Neural cell (in vitro differentiated cells): Measurements from ENCODE around the gene KMT2D.

Source experiments
- EP300 ChIP-seq: fragments of 450-650 bp; conservative IDR thresholded peaks from 2 replicates; pipeline ENCODE4 v1.6.1; 2014; ENCODE audit warnings: antibody characterized with exemption, mild to moderate bottlenecking, moderate library complexity; ENCODE audit not compliant: poor library complexity, severe bottlenecking
- EZH2 ChIP-seq: fragments of 200-600, 300-800 bp; shearing (Covaris generic), sonication (generic); IDR thresholded peaks from 2 replicates; pipeline ENCODE4 v1.6.1; 2014; ENCODE audit warnings: antibody characterized with exemption, low read length, borderline replicate concordance, mild to moderate bottlenecking; ENCODE audit not compliant: insufficient read depth, poor library complexity, severe bottlenecking
- MXI1 ChIP-seq: fragments of 450-650 bp; conservative IDR thresholded peaks from 2 replicates; pipeline ENCODE4 v1.6.1; 2014; ENCODE audit warnings: antibody characterized with exemption, mild to moderate bottlenecking; ENCODE audit not compliant: poor library complexity, severe bottlenecking
- POLR2AphosphoS5 ChIP-seq: IDR thresholded peaks from 2 replicates; pipeline ENCODE4 v1.6.1; 2012
- RAD21 ChIP-seq: fragments of 450-650 bp; conservative IDR thresholded peaks from 2 replicates; pipeline ENCODE4 v1.6.1; 2014; ENCODE audit warnings: antibody characterized with exemption, mild to moderate bottlenecking, moderate library complexity
- SMC3 ChIP-seq: fragments of 450-650 bp; conservative IDR thresholded peaks from 2 replicates; pipeline ENCODE4 v1.6.1; 2014; ENCODE audit warnings: antibody characterized with exemption, mild to moderate bottlenecking, moderate library complexity; ENCODE audit not compliant: poor library complexity
- TAF1 ChIP-seq: IDR thresholded peaks from 2 replicates; pipeline ENCODE4 v1.6.1; 2012; ENCODE audit warnings: low read depth
- TF ChIP-seq, protein P1 (sequence below): IDR thresholded peaks from 2 replicates; pipeline ENCODE4 v1.6.1; 2012; ENCODE audit warnings: borderline replicate concordance
- TF ChIP-seq, protein P2 (sequence below): fragments of 450-650 bp; IDR thresholded peaks from 2 replicates; pipeline ENCODE4 v1.5.1; 2014; ENCODE audit warnings: antibody characterized with exemption, mild to moderate bottlenecking, moderate library complexity; ENCODE audit not compliant: poor library complexity, severe bottlenecking

DNA sequence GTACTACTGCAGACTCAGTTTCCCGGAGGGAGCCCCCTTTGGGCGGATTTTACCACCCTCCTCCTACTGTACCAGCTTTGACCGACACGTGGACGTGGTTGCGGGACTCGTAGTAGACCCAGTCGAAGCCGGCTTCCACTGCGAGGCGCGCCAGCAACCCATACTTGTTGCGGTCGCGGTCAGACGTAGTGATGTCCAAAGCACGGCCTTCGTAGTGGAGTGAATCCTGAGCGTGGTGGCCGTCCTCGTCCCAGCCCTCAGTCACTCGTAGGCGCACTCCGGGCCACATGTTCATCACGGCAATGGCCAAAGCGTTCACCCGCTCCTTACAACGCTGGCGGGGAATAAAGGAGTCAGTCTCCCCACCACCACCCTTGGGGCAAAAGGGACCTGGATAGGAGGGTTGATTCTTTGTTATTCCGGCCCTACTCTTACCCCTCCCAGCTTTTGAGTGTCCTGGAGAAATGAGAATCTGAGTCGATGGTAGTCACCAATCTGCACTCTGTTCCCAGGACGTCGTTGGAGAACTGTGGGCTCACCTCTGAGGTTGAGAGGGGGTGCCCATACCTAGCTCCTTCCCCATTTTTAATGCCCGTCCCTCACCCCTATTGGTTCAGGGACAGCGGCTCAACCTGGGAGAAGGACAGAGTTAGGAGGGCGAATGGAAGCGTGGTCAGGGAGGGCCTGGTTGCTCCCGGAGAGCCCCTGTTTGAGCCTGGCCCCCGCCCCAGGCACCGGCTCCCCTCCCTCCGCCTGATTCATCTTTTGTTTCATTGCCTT, 30.7 kb upstream of the KMT2D start:
- TF ChIP-seq, protein P1, sequence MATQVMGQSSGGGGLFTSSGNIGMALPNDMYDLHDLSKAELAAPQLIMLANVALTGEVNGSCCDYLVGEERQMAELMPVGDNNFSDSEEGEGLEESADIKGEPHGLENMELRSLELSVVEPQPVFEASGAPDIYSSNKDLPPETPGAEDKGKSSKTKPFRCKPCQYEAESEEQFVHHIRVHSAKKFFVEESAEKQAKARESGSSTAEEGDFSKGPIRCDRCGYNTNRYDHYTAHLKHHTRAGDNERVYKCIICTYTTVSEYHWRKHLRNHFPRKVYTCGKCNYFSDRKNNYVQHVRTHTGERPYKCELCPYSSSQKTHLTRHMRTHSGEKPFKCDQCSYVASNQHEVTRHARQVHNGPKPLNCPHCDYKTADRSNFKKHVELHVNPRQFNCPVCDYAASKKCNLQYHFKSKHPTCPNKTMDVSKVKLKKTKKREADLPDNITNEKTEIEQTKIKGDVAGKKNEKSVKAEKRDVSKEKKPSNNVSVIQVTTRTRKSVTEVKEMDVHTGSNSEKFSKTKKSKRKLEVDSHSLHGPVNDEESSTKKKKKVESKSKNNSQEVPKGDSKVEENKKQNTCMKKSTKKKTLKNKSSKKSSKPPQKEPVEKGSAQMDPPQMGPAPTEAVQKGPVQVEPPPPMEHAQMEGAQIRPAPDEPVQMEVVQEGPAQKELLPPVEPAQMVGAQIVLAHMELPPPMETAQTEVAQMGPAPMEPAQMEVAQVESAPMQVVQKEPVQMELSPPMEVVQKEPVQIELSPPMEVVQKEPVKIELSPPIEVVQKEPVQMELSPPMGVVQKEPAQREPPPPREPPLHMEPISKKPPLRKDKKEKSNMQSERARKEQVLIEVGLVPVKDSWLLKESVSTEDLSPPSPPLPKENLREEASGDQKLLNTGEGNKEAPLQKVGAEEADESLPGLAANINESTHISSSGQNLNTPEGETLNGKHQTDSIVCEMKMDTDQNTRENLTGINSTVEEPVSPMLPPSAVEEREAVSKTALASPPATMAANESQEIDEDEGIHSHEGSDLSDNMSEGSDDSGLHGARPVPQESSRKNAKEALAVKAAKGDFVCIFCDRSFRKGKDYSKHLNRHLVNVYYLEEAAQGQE, result no peak
- TF ChIP-seq, protein P2, sequence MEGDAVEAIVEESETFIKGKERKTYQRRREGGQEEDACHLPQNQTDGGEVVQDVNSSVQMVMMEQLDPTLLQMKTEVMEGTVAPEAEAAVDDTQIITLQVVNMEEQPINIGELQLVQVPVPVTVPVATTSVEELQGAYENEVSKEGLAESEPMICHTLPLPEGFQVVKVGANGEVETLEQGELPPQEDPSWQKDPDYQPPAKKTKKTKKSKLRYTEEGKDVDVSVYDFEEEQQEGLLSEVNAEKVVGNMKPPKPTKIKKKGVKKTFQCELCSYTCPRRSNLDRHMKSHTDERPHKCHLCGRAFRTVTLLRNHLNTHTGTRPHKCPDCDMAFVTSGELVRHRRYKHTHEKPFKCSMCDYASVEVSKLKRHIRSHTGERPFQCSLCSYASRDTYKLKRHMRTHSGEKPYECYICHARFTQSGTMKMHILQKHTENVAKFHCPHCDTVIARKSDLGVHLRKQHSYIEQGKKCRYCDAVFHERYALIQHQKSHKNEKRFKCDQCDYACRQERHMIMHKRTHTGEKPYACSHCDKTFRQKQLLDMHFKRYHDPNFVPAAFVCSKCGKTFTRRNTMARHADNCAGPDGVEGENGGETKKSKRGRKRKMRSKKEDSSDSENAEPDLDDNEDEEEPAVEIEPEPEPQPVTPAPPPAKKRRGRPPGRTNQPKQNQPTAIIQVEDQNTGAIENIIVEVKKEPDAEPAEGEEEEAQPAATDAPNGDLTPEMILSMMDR, result no peak
- no peak for TF ChIP-seq RAD21
- no peak for TF ChIP-seq EP300
- TF ChIP-seq TAF1, result no peak
- no peak for TF ChIP-seq EZH2
- TF ChIP-seq POLR2AphosphoS5, result peak; percentile 6
- no peak for TF ChIP-seq SMC3
- TF ChIP-seq MXI1, result no peak
